Skeletal muscle tissue (tissue), 4 donors: Measurements from ENCODE around the gene MAP4K1. TPM values are rescaled to one million over a fixed set of nuclear protein-coding genes. Genes with fewer than 3 reads are reported as not detected.

Experiments
- H3K27ac ChIP-seq: one replicate; pipeline ENCODE4 v1.7.0; 2013; ENCODE audit warnings: mild to moderate bottlenecking, low read depth, low read length, inconsistent platforms
- H3K27me3 ChIP-seq, 3 donors: one replicate each; pipeline ENCODE4 v1.7.0; 2013; ENCODE audit warnings: low read length in 3 of 3; ENCODE audit not compliant: control insufficient read depth in 3 of 3, insufficient read depth in 3 of 3
- H3K36me3 ChIP-seq, 3 donors: one replicate each; pipeline ENCODE4 v1.7.0; 2013; ENCODE audit warnings: low read length in 3 of 3; ENCODE audit not compliant: control insufficient read depth in 3 of 3, insufficient read depth in 3 of 3
- H3K4me1 ChIP-seq, 3 donors: one replicate each; pipeline ENCODE4 v1.7.0; 2013; ENCODE audit warnings: low read length in 3 of 3, mild to moderate bottlenecking in 3 of 3; ENCODE audit not compliant: control insufficient read depth in 3 of 3, insufficient read depth in 3 of 3
- H3K4me3 ChIP-seq, 3 donors: one replicate each; pipeline ENCODE4 v1.7.0; 2013; ENCODE audit warnings: low read length in 3 of 3
- H3K9ac ChIP-seq, 3 donors: one replicate each; pipeline ENCODE4 v1.7.0; 2013; ENCODE audit warnings: low read length in 3 of 3, mild to moderate bottlenecking in 3 of 3, moderate library complexity in 2 of 3, low read depth in 1 of 3
- H3K9me3 ChIP-seq, 3 donors: one replicate each; pipeline ENCODE4 v1.7.0; 2013; ENCODE audit warnings: low read length in 3 of 3; ENCODE audit not compliant: control insufficient read depth in 3 of 3
- total RNA-seq: library from RNA; depleted of rRNA; stranded (reverse); fragments of >200 nt; gene quantifications from one replicate; pipeline ENCODE4 v1.2.3, GENCODE V29; 2014
- donor health status: Osteomylitis.

Gene MAP4K1
- total RNA-seq, 1 donor from 2014 or later, result under 0.01 TPM

GRCh38 chr19:38549942-38550341, 67.8 kb downstream of the MAP4K1 start:
- Histone ChIP-seq H3K36me3 (peaks cover 55 to 79% (median 66%) of the 10 kb centered on the region in 3 donors), H3K4me3 (no peak overlapping the region), H3K4me1 (no peaks in the 10 kb centered on the region), H3K27ac (no peak overlapping the region), H3K9ac (no peak overlapping the region), H3K9me3 (no peaks in the 10 kb centered on the region), H3K27me3 (no peaks in the 10 kb centered on the region)

- no peaks in the 10 kb centered on the region for H3K9me3 ChIP-seq
- H3K9ac ChIP-seq, result no peak overlapping the region
- H3K4me3 ChIP-seq, result no peak overlapping the region
- no peak overlapping the region for H3K27ac ChIP-seq
- H3K27me3 ChIP-seq, result no peaks in the 10 kb centered on the region
- peaks cover 3 to 5% (median 4%) of the 10 kb centered on the region in 3 donors for H3K4me1 ChIP-seq
- H3K36me3 ChIP-seq, result peaks cover 59 to 75% (median 71%) of the 10 kb centered on the region in 3 donors
Measured at GRCh38 chr19:38549061-38549460, 68.7 kb downstream of the MAP4K1 start.

- Histone ChIP-seq H3K9me3 (no peaks in the 10 kb centered on the region), H3K27me3 (no peaks in the 10 kb centered on the region), H3K36me3 (peaks cover 61 to 73% (median 69%) of the 10 kb centered on the region in 3 donors), H3K4me1 (peaks cover 4 to 13% (median 6%) of the 10 kb centered on the region in 3 donors), H3K9ac (no peak overlapping the region), H3K4me3 (no peak overlapping the region), H3K27ac (no peak overlapping the region)
Measured at GRCh38 chr19:38547421-38547820, 70.3 kb downstream of the MAP4K1 start.

- H3K27ac ChIP-seq, result no peak overlapping the region
- peaks cover 4 to 13% (median 6%) of the 10 kb centered on the region in 3 donors for H3K4me1 ChIP-seq
- no peak overlapping the region for H3K9ac ChIP-seq
- no peaks in the 10 kb centered on the region for H3K27me3 ChIP-seq
- H3K9me3 ChIP-seq, result no peaks in the 10 kb centered on the region
- H3K36me3 ChIP-seq, result peaks cover 56 to 71% (median 57%) of the 10 kb centered on the region in 3 donors
- H3K4me3 ChIP-seq, result no peak overlapping the region
Measured at GRCh38 chr19:38545596-38545995, 72.2 kb downstream of the MAP4K1 start.

- no peaks in the 10 kb centered on the region for H3K27me3 ChIP-seq
- no peak overlapping the region for H3K4me3 ChIP-seq
Measured at GRCh38 chr19:38544569-38545315, 73.0 kb downstream of the MAP4K1 start.

GRCh38 chr19:38543807-38544568, 73.8 kb downstream of the MAP4K1 start:
- Histone ChIP-seq H3K36me3 (peaks cover 53 to 71% (median 57%) of the 10 kb centered on the region in 3 donors), H3K4me3 (no peak overlapping the region)

More at GRCh38 chr19:38544569-38545315, 73.0 kb downstream of the MAP4K1 start:
- H3K9ac ChIP-seq, result no peak overlapping the region
- H3K27ac ChIP-seq, result peak overlapping the region; percentile 46
- H3K36me3 ChIP-seq, result peaks cover 50 to 67% (median 55%) of the 10 kb centered on the region in 3 donors
- no peaks in the 10 kb centered on the region for H3K9me3 ChIP-seq
- H3K4me1 ChIP-seq, result peaks cover 4 to 13% (median 6%) of the 10 kb centered on the region in 3 donors

GRCh38 chr19:38543286-38543806, 74.4 kb downstream of the MAP4K1 start:
- Histone ChIP-seq H3K27me3 (no peaks in the 10 kb centered on the region), H3K9ac (no peak overlapping the region), H3K9me3 (no peaks in the 10 kb centered on the region), H3K4me3 (no peak overlapping the region), H3K4me1 (peaks cover 4 to 13% (median 6%) of the 10 kb centered on the region in 3 donors), H3K27ac (peak overlapping the region; percentile 21), H3K36me3 (peaks cover 50 to 68% (median 55%) of the 10 kb centered on the region in 3 donors)

More at GRCh38 chr19:38543807-38544568, 73.8 kb downstream of the MAP4K1 start:
- Histone ChIP-seq H3K4me1 (peaks cover 4 to 13% (median 6%) of the 10 kb centered on the region in 3 donors), H3K9ac (no peak overlapping the region), H3K27ac (peak overlapping the region; percentile 46), H3K27me3 (no peaks in the 10 kb centered on the region), H3K9me3 (no peaks in the 10 kb centered on the region)

GRCh38 chr19:38542040-38542439, 75.7 kb downstream of the MAP4K1 start:
- Histone ChIP-seq H3K4me1 (peaks cover 4 to 13% (median 6%) of the 10 kb centered on the region in 3 donors), H3K36me3 (peaks cover 54 to 67% (median 60%) of the 10 kb centered on the region in 3 donors), H3K9ac (no peak overlapping the region), H3K9me3 (no peaks in the 10 kb centered on the region), H3K27ac (no peak overlapping the region), H3K4me3 (no peak overlapping the region), H3K27me3 (no peaks in the 10 kb centered on the region)

GRCh38 chr19:38539751-38540150, 78.0 kb downstream of the MAP4K1 start:
- Histone ChIP-seq H3K4me3 (no peak overlapping the region), H3K9ac (no peak overlapping the region), H3K4me1 (peaks cover 4 to 13% (median 6%) of the 10 kb centered on the region in 3 donors), H3K27ac (no peak overlapping the region), H3K27me3 (no peaks in the 10 kb centered on the region), H3K36me3 (peaks cover 56 to 70% (median 64%) of the 10 kb centered on the region in 3 donors), H3K9me3 (no peaks in the 10 kb centered on the region)
